Liver (tissue), 3 donors: ENCODE results near the gene ASB13.
A peak's percentile ranks its signal among the peaks of the same experiment; 100 is the strongest.

Experiments used
- EGR1 ChIP-seq, 2 donors: IDR thresholded peaks; 2 replicates each; pipeline ENCODE4 v1.6.1; 2016 to 2018; ENCODE audit warnings: antibody characterized with exemption in 2 of 2, low read depth in 2 of 2
- FOXA1 ChIP-seq: IDR thresholded peaks from 2 replicates; pipeline ENCODE4 v1.6.1; 2016; ENCODE audit warnings: antibody characterized with exemption
- GABPA ChIP-seq, 2 donors: IDR thresholded peaks in 1 of 2; conservative IDR thresholded peaks in 1 of 2; 2 replicates each; pipeline ENCODE4 v1.6.1; 2016; ENCODE audit warnings: antibody characterized with exemption in 2 of 2, mild to moderate bottlenecking in 1 of 2, moderate library complexity in 1 of 2
- JUND ChIP-seq, 2 donors: IDR thresholded peaks; 2 replicates each; pipeline ENCODE4 v1.6.1; 2016; ENCODE audit warnings: antibody characterized with exemption in 2 of 2
- NR2F2 ChIP-seq: IDR thresholded peaks from 2 replicates; pipeline ENCODE4 v1.6.1; 2016; ENCODE audit warnings: antibody characterized with exemption
- SP1 ChIP-seq: IDR thresholded peaks from 2 replicates; pipeline ENCODE4 v1.6.1; 2018; ENCODE audit warnings: antibody characterized with exemption, mild to moderate bottlenecking
- YY1 ChIP-seq: IDR thresholded peaks from 2 replicates; pipeline ENCODE4 v1.6.1; 2016; ENCODE audit warnings: antibody characterized with exemption, mild to moderate bottlenecking
- TF ChIP-seq, protein P1 (sequence below): IDR thresholded peaks from 2 replicates; pipeline ENCODE4 v1.6.1; 2016; ENCODE audit warnings: antibody characterized with exemption
- TF ChIP-seq, protein P2 (sequence below): fragments of 150-350 bp; IDR thresholded peaks from 2 replicates; pipeline ENCODE4 v1.5.1; 2017; ENCODE audit warnings: improper control_type of control experiment, low read depth, low read length; ENCODE audit not compliant: missing input control
- donor health status: healthy.
- donor health status: healthy.

DNA sequence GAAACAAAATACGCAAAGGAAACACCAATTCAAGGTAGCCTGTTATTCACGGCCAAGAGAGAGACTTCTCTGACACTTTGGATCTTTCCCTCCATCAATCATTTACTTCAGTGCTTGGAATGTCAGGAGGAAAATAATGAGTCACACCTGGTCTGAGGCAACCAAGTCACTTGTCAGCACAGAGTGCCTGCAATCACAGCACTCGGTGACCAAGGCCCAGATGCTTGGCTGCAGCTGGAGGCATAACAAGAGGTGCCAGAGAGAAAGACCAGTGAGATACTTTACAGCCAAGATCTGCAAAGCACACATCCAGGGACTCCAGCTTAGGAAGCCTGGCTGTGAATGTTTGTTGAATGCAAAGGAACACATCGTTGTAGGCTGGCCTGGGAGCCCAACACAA is 33.9 kb downstream of the ASB13 start:
- TF ChIP-seq NR2F2 (no peak), GABPA (IDR thresholded peaks at IDR 0.05 in 1 of 2, conservative IDR thresholded peaks at IDR 0.05 in 1 of 2) (no peak), FOXA1 (no peak), SP1 (no peak), EGR1 (IDR thresholded peaks at IDR 0.05; ENCODE audit: low read depth in 2 of 2) (peak in 1 of 2 donors; percentile 62), YY1 (no peak), JUND (IDR thresholded peaks at IDR 0.05) (peak; percentile 92 to 94)
- TF ChIP-seq, protein P1, sequence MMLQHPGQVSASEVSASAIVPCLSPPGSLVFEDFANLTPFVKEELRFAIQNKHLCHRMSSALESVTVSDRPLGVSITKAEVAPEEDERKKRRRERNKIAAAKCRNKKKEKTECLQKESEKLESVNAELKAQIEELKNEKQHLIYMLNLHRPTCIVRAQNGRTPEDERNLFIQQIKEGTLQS: peak; percentile 88
- TF ChIP-seq, protein P2, sequence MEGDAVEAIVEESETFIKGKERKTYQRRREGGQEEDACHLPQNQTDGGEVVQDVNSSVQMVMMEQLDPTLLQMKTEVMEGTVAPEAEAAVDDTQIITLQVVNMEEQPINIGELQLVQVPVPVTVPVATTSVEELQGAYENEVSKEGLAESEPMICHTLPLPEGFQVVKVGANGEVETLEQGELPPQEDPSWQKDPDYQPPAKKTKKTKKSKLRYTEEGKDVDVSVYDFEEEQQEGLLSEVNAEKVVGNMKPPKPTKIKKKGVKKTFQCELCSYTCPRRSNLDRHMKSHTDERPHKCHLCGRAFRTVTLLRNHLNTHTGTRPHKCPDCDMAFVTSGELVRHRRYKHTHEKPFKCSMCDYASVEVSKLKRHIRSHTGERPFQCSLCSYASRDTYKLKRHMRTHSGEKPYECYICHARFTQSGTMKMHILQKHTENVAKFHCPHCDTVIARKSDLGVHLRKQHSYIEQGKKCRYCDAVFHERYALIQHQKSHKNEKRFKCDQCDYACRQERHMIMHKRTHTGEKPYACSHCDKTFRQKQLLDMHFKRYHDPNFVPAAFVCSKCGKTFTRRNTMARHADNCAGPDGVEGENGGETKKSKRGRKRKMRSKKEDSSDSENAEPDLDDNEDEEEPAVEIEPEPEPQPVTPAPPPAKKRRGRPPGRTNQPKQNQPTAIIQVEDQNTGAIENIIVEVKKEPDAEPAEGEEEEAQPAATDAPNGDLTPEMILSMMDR: no peak
